Endothelial cell of umbilical vein (primary cell): ENCODE measurements around the gene G0S2. TPM values are rescaled to one million over a fixed set of nuclear protein-coding genes. Genes with fewer than 3 reads are reported as not detected.

Experiments used
- BruUV-seq: library from RNA; stranded (reverse); fragments of 400-500 nt; replicated peaks from 2 replicates; lab custom pipeline; 2021; lab: Mats Ljungman, UMichigan
- CTCF ChIA-PET: fragments of 300-600, 350-600 bp; sonication (Branson Sonifier 250); formaldehyde crosslinking; loops from one replicate; lab custom pipeline; 2021; ENCODE audit warnings: antibody characterized with exemption, inconsistent platforms; lab: Charles Lee
- POLR2A ChIA-PET: fragments of 300-600, 350-600 bp; sonication (Branson Sonifier 250); formaldehyde crosslinking; loops from one replicate; lab custom pipeline; 2021; ENCODE audit warnings: antibody characterized with exemption, inconsistent platforms; lab: Charles Lee
- DNase-seq: peaks from one replicate; pipeline ENCODE4 v3.0.0-alpha.2; 2011; ENCODE audit warnings: low read depth, low spot score
- FAIRE-seq: peaks from 2 replicates; lab custom pipeline; 2011; peaks lifted over from hg19 to GRCh38; lab: Jason Lieb, UNC
- H2AFZ ChIP-seq: 2 replicates; pipeline ENCODE4 v1.6.0; 2012; ENCODE audit warnings: low read depth, low read length, control low read depth, inconsistent platforms
- H3K27ac ChIP-seq: 2 replicates; pipeline ENCODE4 v1.5.1; 2011; ENCODE audit warnings: low read depth, mild to moderate bottlenecking, control low read depth, low read length, moderate library complexity; ENCODE audit not compliant: insufficient read depth
- H3K27me3 ChIP-seq, 2 experiments: 2 replicates each; pipeline versions ENCODE4 v1.6.0 to v1.6.1; 2011; ENCODE audit warnings: low read length in 2 of 2, mixed read lengths in 1 of 2; ENCODE audit not compliant: control insufficient read depth in 2 of 2, insufficient read depth in 2 of 2
- H3K36me3 ChIP-seq, 2 experiments: 2 replicates in 1 of 2; 3 replicates in 1 of 2; pipeline ENCODE4 v1.5.1; 2011; ENCODE audit warnings: low read length in 2 of 2, mild to moderate bottlenecking in 1 of 2, moderate library complexity in 1 of 2; ENCODE audit not compliant: control insufficient read depth in 2 of 2, insufficient read depth in 2 of 2; ENCODE audit errors: extremely low read depth in 1 of 2
- H3K4me1 ChIP-seq: 3 replicates; pipeline ENCODE4 v1.5.1; 2011; ENCODE audit warnings: mild to moderate bottlenecking, low read length; ENCODE audit not compliant: control insufficient read depth, insufficient read depth; ENCODE audit errors: extremely low read depth
- H3K4me2 ChIP-seq: 2 replicates; pipeline ENCODE4 v1.6.1; 2011; ENCODE audit warnings: low read length, control low read depth, mixed read lengths; ENCODE audit not compliant: insufficient read depth
- H3K4me3 ChIP-seq, 3 experiments: fragments of 200-600 bp in 1 of 3; sonication (generic), shearing (Covaris generic) in 1 of 3; replicated peaks in 1 of 3; 2 replicates each; pipeline ENCODE4 v1.5.1; 2011 to 2016; ENCODE audit warnings: control low read depth in 3 of 3, low read length in 3 of 3, mild to moderate bottlenecking in 2 of 3, inconsistent platforms in 1 of 3, low read depth in 1 of 3, moderate library complexity in 1 of 3; ENCODE audit not compliant: insufficient read depth in 1 of 3
- H3K79me2 ChIP-seq: 2 replicates; pipeline ENCODE4 v1.6.0; 2012; ENCODE audit warnings: low read length, inconsistent platforms; ENCODE audit not compliant: control insufficient read depth, insufficient read depth
- H3K9ac ChIP-seq: replicated peaks from 2 replicates; pipeline ENCODE3; 2011; ENCODE audit warnings: low read length, control low read depth; ENCODE audit not compliant: insufficient read depth; ENCODE audit errors: extremely low read depth
- H3K9me1 ChIP-seq: replicated peaks from 3 replicates; pipeline ENCODE4 v1.6.0; 2011; ENCODE audit warnings: mild to moderate bottlenecking, low read length; ENCODE audit not compliant: control insufficient read depth, insufficient read depth; ENCODE audit errors: extremely low read depth
- H3K9me3 ChIP-seq: replicated peaks from 2 replicates; pipeline ENCODE4 v1.5.1; 2012; ENCODE audit warnings: low read length, inconsistent platforms; ENCODE audit not compliant: control insufficient read depth, insufficient read depth
- H4K20me1 ChIP-seq: replicated peaks from 2 replicates; pipeline ENCODE3; 2011; ENCODE audit warnings: mild to moderate bottlenecking, low read length; ENCODE audit not compliant: control insufficient read depth, insufficient read depth; ENCODE audit errors: extremely low read depth
- EZH2 ChIP-seq: IDR thresholded peaks from 2 replicates; pipeline ENCODE4 v1.6.1; 2012; ENCODE audit warnings: borderline replicate concordance, low read depth, mild to moderate bottlenecking, moderate library complexity, low read length, inconsistent platforms; ENCODE audit not compliant: severe bottlenecking
- FOS ChIP-seq: IDR thresholded peaks from 2 replicates; pipeline ENCODE4 v1.6.1; 2011; ENCODE audit warnings: mild to moderate bottlenecking, low read length, moderate library complexity, borderline replicate concordance; ENCODE audit not compliant: insufficient read depth
- GATA2 ChIP-seq: IDR thresholded peaks from 2 replicates; pipeline ENCODE4 v1.7.0; 2011; ENCODE audit warnings: low read depth, mild to moderate bottlenecking, moderate library complexity, mixed read lengths, low read length; ENCODE audit not compliant: insufficient read length, insufficient read depth
- JUN ChIP-seq: IDR thresholded peaks from 2 replicates; pipeline ENCODE4 v1.6.1; 2011; ENCODE audit warnings: borderline replicate concordance, low read depth; ENCODE audit not compliant: insufficient read length, insufficient read depth
- MYC ChIP-seq: IDR thresholded peaks from one replicate; pipeline ENCODE4 v1.6.1; 2011; ENCODE audit warnings: mild to moderate bottlenecking, low read depth, low read length
- POLR2A ChIP-seq: IDR thresholded peaks from 2 replicates; pipeline ENCODE4 v1.6.1; 2012; ENCODE audit warnings: low read depth, mild to moderate bottlenecking, control low read depth, low read length
- POLR2AphosphoS5 ChIP-seq: IDR thresholded peaks from 2 replicates; pipeline ENCODE4 v1.6.1; 2012; ENCODE audit warnings: low read depth, mild to moderate bottlenecking, control low read depth, low read length, moderate library complexity; ENCODE audit not compliant: insufficient read depth
- dilution Hi-C: fragments of 300-500 bp; cut with MboI; formaldehyde crosslinking; loops from one replicate; pipeline ENCODE4 v1.15.0; 2019; ENCODE audit warnings: low sequenced_read_pairs; ENCODE audit not compliant: extremely low pct_ligation_motif_present
- intact Hi-C: fragments of 100-400 bp; cut with micrococcal nuclease; formaldehyde crosslinking; loops from one replicate; pipeline ENCODE4 v1.10.0; 2022
- polyA plus RNA-seq, 4 experiments: library from polyadenylated mRNA; depleted of rRNA in 3 of 4; stranded (reverse) in 3 of 4; unstranded in 1 of 4; fragments of >200 nt; gene quantifications; 2 replicates each; pipeline versions ENCODE4 v1.2.1 to v1.2.3, GENCODE V29; 2011 to 2012; ENCODE audit warnings: missing spikeins in 1 of 4
- total RNA-seq: library from RNA; stranded (reverse); gene quantifications from 2 replicates; pipeline ENCODE4 v1.2.3, GENCODE V29; 2021
- TF ChIP-seq, protein P1 (sequence below), 2 donors: IDR thresholded peaks; 1 replicate in 1 of 2; 2 replicates in 1 of 2; pipeline ENCODE4 v1.5.1; 2011; ENCODE audit warnings: low read length in 2 of 2, mild to moderate bottlenecking in 2 of 2, moderate library complexity in 2 of 2, control low read depth in 1 of 2, inconsistent platforms in 1 of 2, low read depth in 1 of 2; ENCODE audit not compliant: insufficient read depth in 1 of 2; ENCODE audit errors: extremely low read depth in 1 of 2
- TF ChIP-seq, protein P2 (sequence below): IDR thresholded peaks from 2 replicates; pipeline ENCODE4 v1.6.1; 2011; ENCODE audit not compliant: insufficient read depth, insufficient read length

G0S2 gene
- total and polyA plus RNA-seq, 2 donors (not counting 3 experiments of a cell fraction or from before 2014, with no cell fraction given), result 0.91 to 1.9 TPM

DNA sequence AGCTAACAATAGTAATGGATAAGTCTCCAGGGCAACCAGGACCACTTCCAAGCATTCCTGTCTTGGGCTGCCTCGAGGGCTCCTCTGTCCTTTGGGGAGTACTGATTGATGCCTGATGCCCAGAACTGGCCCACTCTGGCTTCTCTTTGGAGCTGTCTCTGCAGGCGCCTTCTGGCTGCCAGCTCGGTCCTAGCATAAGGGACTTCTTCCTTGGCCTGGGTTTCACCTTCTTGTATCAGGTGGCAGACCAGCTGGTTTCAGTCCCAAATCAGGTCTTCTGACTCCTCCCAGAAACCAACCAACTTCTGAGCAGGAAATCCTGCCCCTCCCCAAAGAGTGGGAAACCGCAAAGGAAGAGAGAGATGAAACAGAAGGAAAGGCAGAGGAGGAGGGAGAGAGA, 10.6 kb downstream of the G0S2 start:
- H3K79me2 ChIP-seq, result no peaks in the 10 kb centered on the region
- BruUV-seq, result no TSS peak
- intact Hi-C loops (no loop called here), dilution Hi-C loops (loop anchor here (25.0 kb wide), 1 partner anchor 99 kb away; the partner anchor contains the start of gene CAMK1G)
- TF ChIP-seq GATA2 (no peak), JUN (no peak), FOS (no peak), POLR2A (no peak)
- H3K36me3 ChIP-seq, result no peaks in the 10 kb centered on the region
- no peaks in the 10 kb centered on the region for H3K9me1 ChIP-seq
- H2AFZ ChIP-seq, result no peak overlapping the region
- no peak overlapping the region for H3K27ac ChIP-seq
- no peak for DNase-seq
- H3K4me2 ChIP-seq, result no peak overlapping the region
- POLR2A ChIA-PET, result no interaction called here
- H4K20me1 ChIP-seq, result no peaks in the 10 kb centered on the region
- peaks cover 11 to 20% of the 10 kb centered on the region in 2 experiments for H3K27me3 ChIP-seq
- FAIRE-seq, result no peak
- no peaks in the 10 kb centered on the region for H3K4me1 ChIP-seq
- no peak overlapping the region for H3K9ac ChIP-seq
- CTCF ChIA-PET, result interaction anchor here (0.7 to 1.1 kb wide), 3 partner anchors 33 to 58 kb away, joined by 3 to 4 read pairs (median 3); no protein-coding TSS in a partner anchor
- H3K9me3 ChIP-seq, result no peaks in the 10 kb centered on the region
- H3K4me3 ChIP-seq, result no peak overlapping the region

DNA sequence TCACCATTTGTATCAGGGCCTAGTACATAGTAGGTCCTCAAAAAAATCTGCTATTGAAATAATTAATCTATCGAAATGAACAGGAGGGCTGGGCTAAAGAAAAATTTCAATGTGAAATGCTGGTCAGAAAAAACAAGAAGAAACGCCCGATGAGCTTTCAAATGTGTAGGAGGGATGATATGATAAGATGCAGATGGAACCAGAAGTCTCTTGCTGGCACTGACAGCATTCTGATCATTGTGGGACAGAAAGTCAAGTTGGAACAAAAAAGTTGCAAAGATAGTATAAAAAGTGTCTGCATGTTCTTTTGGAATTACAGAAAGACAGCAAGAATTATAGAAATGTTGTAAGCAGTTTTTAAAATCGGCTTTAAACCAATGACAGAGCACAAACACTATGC, 11.1 kb downstream of the G0S2 start:
- CTCF ChIA-PET, result interaction anchor here (0.7 to 1.1 kb wide), 3 partner anchors 33 to 59 kb away, joined by 3 to 4 read pairs (median 3); no protein-coding TSS in a partner anchor
- intact Hi-C loops (no loop called here), dilution Hi-C loops (loop anchor here (25.0 kb wide), 1 partner anchor 99 kb away; the partner anchor contains the start of gene CAMK1G)
- Histone ChIP-seq H3K9me1 (no peaks in the 10 kb centered on the region), H3K36me3 (no peaks in the 10 kb centered on the region), H2AFZ (no peak overlapping the region), H3K27ac (no peak overlapping the region), H3K4me2 (no peak overlapping the region), H3K4me3 (no peak overlapping the region), H3K9ac (no peak overlapping the region), H3K9me3 (no peaks in the 10 kb centered on the region), H3K4me1 (no peaks in the 10 kb centered on the region), H4K20me1 (no peaks in the 10 kb centered on the region), H3K27me3 (peaks cover 11 to 18% of the 10 kb centered on the region in 2 experiments), H3K79me2 (no peaks in the 10 kb centered on the region)
- FAIRE-seq, result no peak
- DNase-seq, result no peak
- TF ChIP-seq, protein P1, sequence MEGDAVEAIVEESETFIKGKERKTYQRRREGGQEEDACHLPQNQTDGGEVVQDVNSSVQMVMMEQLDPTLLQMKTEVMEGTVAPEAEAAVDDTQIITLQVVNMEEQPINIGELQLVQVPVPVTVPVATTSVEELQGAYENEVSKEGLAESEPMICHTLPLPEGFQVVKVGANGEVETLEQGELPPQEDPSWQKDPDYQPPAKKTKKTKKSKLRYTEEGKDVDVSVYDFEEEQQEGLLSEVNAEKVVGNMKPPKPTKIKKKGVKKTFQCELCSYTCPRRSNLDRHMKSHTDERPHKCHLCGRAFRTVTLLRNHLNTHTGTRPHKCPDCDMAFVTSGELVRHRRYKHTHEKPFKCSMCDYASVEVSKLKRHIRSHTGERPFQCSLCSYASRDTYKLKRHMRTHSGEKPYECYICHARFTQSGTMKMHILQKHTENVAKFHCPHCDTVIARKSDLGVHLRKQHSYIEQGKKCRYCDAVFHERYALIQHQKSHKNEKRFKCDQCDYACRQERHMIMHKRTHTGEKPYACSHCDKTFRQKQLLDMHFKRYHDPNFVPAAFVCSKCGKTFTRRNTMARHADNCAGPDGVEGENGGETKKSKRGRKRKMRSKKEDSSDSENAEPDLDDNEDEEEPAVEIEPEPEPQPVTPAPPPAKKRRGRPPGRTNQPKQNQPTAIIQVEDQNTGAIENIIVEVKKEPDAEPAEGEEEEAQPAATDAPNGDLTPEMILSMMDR (IDR thresholded peaks at IDR 0.05; ENCODE audit: extremely low read depth in 1 of 2, insufficient read depth in 1 of 2, low read depth in 1 of 2, low read length in 2 of 2), result no peak
- TF ChIP-seq POLR2A (no peak), GATA2 (no peak), EZH2 (no peak), MYC (no peak), JUN (no peak), POLR2AphosphoS5 (no peak), FOS (no peak)
- TF ChIP-seq, protein P2, sequence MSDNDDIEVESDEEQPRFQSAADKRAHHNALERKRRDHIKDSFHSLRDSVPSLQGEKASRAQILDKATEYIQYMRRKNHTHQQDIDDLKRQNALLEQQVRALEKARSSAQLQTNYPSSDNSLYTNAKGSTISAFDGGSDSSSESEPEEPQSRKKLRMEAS, result no peak
- POLR2A ChIA-PET, result no interaction called here
- no TSS peak for BruUV-seq
